WERI-Rb-1 (cell line): ENCODE measurements around the gene TRIO.

ENCODE experiments used
- DNase-seq: peaks from one replicate; pipeline ENCODE4 v3.0.0-alpha.2; 2020
- H3K27ac ChIP-seq: fragments of 250-450 bp; sonication (Bioruptor Pico); 2 replicates; pipeline ENCODE4 v1.5.1; 2020; ENCODE audit warnings: mild to moderate bottlenecking, moderate library complexity
- H3K27me3 ChIP-seq: fragments of 250-450 bp; sonication (Bioruptor Pico); 2 replicates; pipeline ENCODE4 v1.5.1; 2021; ENCODE audit warnings: mild to moderate bottlenecking, low read depth, moderate library complexity; ENCODE audit not compliant: insufficient read depth, severe bottlenecking
- H3K36me3 ChIP-seq: fragments of 250-450 bp; sonication (Bioruptor Pico); 2 replicates; pipeline ENCODE4 v1.5.1; 2020; ENCODE audit warnings: mild to moderate bottlenecking, moderate library complexity
- H3K4me3 ChIP-seq: 2 replicates; pipeline ENCODE4 v1.5.1; 2011; ENCODE audit warnings: low read depth, mild to moderate bottlenecking, control low read depth, low read length
- H3K9me3 ChIP-seq: fragments of 250-450 bp; sonication (Bioruptor Pico); 2 replicates; pipeline ENCODE4 v1.5.1; 2021; ENCODE audit warnings: mild to moderate bottlenecking, moderate library complexity; ENCODE audit not compliant: severe bottlenecking
- TF ChIP-seq, protein P1 (sequence below): IDR thresholded peaks from 2 replicates; pipeline ENCODE4 v1.5.1; 2011; ENCODE audit warnings: low read depth, mild to moderate bottlenecking, control low read depth, inconsistent platforms, low read length

TRIO gene

DNA sequence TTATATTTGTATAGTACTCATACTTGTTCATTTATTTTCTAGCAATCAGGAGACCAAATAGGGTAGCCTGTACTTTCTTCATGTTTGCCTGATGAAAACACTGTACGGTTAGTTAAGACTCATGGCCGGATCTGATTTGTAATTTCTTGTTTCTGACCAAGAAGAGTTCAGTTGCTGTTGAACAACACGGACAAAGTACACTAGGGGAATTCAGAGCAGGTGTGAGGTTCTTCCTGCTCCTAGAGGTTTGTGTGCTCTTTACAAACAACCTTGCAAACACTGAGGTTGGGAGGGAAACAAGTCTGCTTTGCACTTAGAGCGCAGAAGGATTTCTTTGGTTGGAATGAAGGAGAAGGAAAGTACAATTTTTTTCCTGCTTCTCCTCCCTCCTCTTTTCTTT is 69.7 kb downstream of the TRIO start:
- TF ChIP-seq, protein P1, sequence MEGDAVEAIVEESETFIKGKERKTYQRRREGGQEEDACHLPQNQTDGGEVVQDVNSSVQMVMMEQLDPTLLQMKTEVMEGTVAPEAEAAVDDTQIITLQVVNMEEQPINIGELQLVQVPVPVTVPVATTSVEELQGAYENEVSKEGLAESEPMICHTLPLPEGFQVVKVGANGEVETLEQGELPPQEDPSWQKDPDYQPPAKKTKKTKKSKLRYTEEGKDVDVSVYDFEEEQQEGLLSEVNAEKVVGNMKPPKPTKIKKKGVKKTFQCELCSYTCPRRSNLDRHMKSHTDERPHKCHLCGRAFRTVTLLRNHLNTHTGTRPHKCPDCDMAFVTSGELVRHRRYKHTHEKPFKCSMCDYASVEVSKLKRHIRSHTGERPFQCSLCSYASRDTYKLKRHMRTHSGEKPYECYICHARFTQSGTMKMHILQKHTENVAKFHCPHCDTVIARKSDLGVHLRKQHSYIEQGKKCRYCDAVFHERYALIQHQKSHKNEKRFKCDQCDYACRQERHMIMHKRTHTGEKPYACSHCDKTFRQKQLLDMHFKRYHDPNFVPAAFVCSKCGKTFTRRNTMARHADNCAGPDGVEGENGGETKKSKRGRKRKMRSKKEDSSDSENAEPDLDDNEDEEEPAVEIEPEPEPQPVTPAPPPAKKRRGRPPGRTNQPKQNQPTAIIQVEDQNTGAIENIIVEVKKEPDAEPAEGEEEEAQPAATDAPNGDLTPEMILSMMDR: no peak
- Histone ChIP-seq H3K4me3 (no peak overlapping the region), H3K27me3 (peaks cover 16% of the 10 kb centered on the region), H3K27ac (no peak overlapping the region), H3K36me3 (no peaks in the 10 kb centered on the region), H3K9me3 (no peaks in the 10 kb centered on the region)
- no peak for DNase-seq

DNA sequence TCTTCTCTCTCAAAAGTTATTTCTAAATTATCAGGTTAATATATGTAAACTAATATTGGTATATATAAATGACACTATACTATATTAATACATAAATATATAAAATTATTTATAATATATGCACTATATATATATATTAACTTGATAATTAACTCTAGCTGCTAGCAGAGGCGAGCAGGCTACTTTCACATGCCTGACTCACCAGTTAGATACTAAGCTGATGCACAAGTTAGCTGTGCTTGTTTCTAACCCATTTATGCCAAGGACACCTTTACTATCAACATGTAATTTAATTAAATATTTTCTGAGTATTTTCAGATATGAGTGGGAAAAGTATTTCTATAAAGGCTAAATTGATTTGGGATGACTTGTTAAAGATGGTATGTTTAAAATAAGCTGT is 70.1 kb downstream of the TRIO start:
- no peak for DNase-seq
- Histone ChIP-seq H3K4me3 (no peak overlapping the region), H3K36me3 (no peaks in the 10 kb centered on the region), H3K27me3 (peaks cover 16% of the 10 kb centered on the region), H3K9me3 (no peaks in the 10 kb centered on the region), H3K27ac (no peak overlapping the region)
- TF ChIP-seq, protein P1: no peak

DNA sequence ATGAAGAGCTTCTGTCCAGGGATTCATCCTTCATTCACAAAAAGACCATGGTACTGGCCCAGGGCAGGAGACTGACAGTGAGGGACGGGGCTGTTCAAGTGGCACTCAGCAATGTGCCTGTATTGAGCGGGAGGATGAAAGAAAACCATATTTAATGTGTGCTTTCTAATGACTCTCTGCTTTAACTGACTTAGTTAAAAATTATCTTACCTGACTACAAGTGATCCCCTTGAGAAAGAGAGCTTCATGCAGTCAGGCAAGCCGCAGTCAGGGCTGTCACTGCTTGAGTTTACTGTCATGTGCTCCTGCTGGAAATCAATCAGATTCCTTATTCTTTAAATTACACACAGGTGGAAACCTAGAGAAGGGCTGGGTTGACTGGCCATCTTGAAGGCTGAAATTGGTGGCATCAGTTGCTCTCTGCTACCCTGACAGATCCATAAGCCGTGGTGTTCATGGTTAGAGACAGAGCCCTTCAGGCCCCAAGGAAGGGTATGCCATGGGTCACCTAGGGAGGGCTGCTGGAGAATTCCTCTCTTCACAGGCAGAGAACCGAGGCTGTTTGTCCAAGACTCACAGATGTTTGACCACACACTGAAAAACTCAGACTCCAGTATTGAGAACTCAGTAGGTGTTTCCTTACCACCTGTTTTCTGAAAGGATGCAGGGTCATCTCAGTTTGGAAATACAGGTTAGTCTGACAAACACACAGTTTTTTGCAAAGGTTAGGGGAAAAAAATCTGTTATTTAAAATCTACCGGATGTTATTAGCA is 70.9 kb downstream of the TRIO start:
- Histone ChIP-seq H3K36me3 (no peaks in the 10 kb centered on the region), H3K9me3 (no peaks in the 10 kb centered on the region), H3K27me3 (peaks cover 16% of the 10 kb centered on the region), H3K4me3 (no peak overlapping the region), H3K27ac (no peak overlapping the region)
- TF ChIP-seq, protein P1: no peak
- no peak for DNase-seq

DNA sequence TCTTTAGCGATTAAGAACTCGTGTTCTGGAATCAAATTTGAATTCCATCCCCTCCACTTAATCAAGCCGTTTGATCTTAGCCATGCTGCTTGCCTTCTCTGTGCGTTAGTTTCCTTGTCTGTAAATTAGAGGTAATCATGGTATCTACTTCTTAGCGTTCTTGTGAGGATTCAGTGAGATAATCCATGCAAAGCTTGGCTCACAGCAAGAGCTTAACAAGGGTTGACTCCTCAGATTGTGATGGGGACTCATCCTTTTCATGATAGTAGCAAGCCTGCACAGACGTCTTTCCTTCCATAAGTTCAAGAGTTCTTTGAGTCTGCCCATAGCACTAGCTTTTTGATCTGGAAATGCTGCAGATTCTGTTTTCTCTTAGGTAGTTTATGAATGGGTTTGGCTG is 72.8 kb downstream of the TRIO start:
- Histone ChIP-seq H3K9me3 (no peaks in the 10 kb centered on the region), H3K4me3 (no peak overlapping the region), H3K27ac (no peak overlapping the region), H3K36me3 (no peaks in the 10 kb centered on the region), H3K27me3 (peaks cover 16% of the 10 kb centered on the region)
- DNase-seq: peak; percentile 64
- TF ChIP-seq, protein P1: no peak

DNA sequence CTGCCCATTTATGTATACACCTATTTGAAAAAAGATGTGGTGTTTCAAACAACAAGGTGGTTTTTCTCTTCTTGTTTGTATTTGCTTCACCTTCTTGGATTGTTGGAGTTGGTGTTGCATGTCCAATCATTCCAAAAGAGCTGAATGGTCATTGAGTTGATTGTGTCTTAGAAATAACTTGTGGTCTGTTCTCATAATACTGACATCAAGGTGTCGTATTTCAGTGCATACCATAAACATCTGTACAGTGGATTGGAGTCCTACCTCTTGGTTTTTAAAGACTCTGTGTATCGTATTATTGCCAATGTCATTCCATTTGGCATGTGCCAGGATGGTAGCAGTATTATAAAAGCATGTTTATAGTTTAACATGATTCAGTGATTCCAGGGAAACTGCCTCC is 73.2 kb downstream of the TRIO start:
- Histone ChIP-seq H3K9me3 (no peaks in the 10 kb centered on the region), H3K27ac (no peak overlapping the region), H3K4me3 (no peak overlapping the region), H3K36me3 (no peaks in the 10 kb centered on the region), H3K27me3 (peaks cover 16% of the 10 kb centered on the region)
- TF ChIP-seq, protein P1: no peak
- DNase-seq: no peak

DNA sequence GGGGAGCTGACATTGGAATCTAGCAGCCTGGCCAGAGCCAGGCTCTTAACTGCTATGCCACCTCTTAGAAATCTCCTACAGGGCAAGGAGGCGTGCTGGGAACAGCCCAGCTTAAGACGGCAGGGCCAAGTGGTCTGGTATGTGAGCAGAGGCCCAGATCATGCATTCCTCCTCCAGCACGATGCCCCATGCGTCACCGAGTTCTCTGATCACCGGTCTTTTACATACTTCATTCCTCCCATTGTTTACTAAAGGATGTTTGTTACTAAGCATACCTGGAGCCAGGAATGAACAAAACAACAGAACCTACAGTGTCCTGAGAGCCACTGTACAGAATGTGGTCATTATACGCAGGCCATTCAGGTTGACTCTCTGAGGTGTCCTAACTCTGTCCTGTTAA is 73.8 kb downstream of the TRIO start:
- H3K36me3 ChIP-seq: no peaks in the 10 kb centered on the region
- TF ChIP-seq, protein P1: no peak
- H3K27ac ChIP-seq: no peak overlapping the region
- no peaks in the 10 kb centered on the region for H3K9me3 ChIP-seq
- H3K4me3 ChIP-seq: no peak overlapping the region
- no peak for DNase-seq
- peaks cover 16% of the 10 kb centered on the region for H3K27me3 ChIP-seq
